SK-N-DZ (cell line): Measurements from ENCODE around the gene CHST9. TPM values are rescaled to one million over a fixed set of nuclear protein-coding genes. Genes with fewer than 3 reads are reported as not detected.
"Not testable (repeated sequence)": the region's sequence is repeated elsewhere in the genome, so short reads cannot be mapped to it uniquely, and the experiment has no call there.

Experiments used
- DNase-seq: peaks from one replicate; pipeline ENCODE4 v3.0.0-alpha.2; 2015; ENCODE audit warnings: low spot score
- polyA plus RNA-seq, 2 experiments: library from polyadenylated mRNA; depleted of rRNA; stranded (reverse); fragments of >200 nt; gene quantifications; 2 replicates each; pipeline ENCODE4 v1.2.3, GENCODE V29; 2014

CHST9 gene, protein sequence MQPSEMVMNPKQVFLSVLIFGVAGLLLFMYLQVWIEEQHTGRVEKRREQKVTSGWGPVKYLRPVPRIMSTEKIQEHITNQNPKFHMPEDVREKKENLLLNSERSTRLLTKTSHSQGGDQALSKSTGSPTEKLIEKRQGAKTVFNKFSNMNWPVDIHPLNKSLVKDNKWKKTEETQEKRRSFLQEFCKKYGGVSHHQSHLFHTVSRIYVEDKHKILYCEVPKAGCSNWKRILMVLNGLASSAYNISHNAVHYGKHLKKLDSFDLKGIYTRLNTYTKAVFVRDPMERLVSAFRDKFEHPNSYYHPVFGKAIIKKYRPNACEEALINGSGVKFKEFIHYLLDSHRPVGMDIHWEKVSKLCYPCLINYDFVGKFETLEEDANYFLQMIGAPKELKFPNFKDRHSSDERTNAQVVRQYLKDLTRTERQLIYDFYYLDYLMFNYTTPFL
- polyA plus RNA-seq (2014; cell fraction: cytosol; rRNA removed): 3.3 and 5.8 TPM in 2 replicates
- 0.45 and 2.6 TPM in 2 replicates for polyA plus RNA-seq (2014; cell fraction: nucleus; rRNA removed)

- DNase-seq: peak; percentile 10
Observed at GRCh38 chr18:27185025-27185763, at the start of gene CHST9. TSS of gene CHST9 (minus strand) at chr18:27185308. CDS start at chr18:27142809, 42,499 bp downstream.

GRCh38 chr18:27232355-27232754 is 47.2 kb upstream of the CHST9 start:
- not testable (repeated sequence) for DNase-seq

GRCh38 chr18:27231671-27232070 is 46.6 kb upstream of the CHST9 start:
- not testable (repeated sequence) for DNase-seq

DNA sequence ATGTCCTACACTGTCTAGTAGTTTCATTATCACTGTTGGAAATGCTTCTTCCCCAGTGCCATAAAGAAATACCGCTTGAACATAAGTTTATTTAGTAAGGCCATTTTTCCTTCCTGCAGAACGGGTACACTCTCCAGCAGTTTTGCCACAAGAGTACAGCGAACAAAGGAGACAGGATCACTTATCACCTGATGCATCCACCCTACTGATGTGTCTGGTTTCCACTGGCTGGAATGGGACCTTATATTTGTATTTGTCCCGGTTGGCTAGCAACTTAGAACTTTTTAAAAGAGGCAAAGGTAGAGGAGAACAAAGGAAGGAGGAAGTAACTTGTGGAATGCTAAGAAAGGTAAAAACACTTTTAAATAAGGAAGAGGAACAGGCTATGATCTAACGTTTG is 46.1 kb upstream of the CHST9 start:
- not testable (repeated sequence) for DNase-seq

- DNase-seq: no peak
Observed at GRCh38 chr18:27227721-27228120, 42.6 kb upstream of the CHST9 start.

GRCh38 chr18:27226556-27227075 is 41.5 kb upstream of the CHST9 start:
- no peak for DNase-seq

DNA sequence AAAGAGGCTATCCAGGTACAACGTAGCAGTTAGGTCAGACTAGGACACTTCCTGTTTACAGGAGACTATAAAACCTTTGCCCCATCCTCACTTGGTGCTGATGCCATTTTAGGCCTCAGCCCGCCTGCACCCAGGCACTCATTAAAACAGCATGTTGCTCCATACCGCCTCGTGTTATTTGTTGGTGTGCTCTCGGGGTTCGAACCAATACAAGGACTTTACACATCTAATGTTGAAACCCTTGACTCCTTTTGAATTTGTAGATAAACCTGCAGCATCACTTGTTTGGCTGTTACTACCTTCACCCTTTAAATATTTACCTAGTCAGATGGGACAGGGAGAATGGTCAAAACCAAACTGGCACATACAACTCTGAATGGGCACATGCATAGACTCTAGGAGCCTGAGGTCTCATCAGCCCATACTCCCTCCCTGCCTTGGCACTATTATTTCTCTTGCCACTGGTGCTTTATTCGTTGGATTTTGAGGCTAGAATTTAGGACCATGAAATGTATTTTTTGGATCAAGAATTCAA is 40.9 kb upstream of the CHST9 start:
- no peak for DNase-seq

DNA sequence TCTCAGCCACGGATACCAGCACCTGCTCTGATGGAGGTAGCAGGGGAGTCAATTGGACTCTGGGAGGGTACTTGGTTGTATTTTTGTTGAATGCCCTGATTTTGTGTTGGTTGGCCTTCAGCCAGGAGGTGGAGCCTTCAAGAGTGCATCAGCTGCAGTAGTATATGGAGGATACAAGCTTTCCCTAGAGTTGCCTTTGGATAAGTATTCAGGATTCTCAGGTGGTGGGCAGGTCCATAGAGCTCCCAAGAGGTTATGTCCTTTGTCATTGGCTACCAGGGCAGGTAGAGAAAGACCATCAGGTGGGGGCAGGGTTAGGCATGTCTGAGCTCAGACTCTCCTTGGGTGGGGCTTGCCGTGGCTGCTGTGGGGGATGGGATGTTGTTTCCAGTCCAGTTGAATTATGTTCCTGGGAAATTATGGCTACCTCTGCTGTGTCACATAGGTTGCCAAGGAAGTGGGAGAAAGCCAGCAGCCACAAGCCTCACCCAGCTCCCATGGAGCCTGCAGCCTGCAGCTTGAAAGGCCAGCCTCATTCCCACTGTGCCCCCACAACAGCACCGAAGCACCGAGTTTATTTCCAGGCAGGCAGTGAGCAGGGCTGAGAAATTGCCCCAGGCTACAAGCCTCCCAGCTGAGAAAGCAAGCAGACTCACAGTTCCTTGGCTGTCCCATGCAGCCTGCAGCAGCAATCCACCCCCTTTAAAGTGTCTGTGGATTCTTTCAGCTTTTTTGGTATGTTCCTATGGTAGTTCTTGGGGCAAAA is 38.6 kb upstream of the CHST9 start:
- no peak for DNase-seq

DNA sequence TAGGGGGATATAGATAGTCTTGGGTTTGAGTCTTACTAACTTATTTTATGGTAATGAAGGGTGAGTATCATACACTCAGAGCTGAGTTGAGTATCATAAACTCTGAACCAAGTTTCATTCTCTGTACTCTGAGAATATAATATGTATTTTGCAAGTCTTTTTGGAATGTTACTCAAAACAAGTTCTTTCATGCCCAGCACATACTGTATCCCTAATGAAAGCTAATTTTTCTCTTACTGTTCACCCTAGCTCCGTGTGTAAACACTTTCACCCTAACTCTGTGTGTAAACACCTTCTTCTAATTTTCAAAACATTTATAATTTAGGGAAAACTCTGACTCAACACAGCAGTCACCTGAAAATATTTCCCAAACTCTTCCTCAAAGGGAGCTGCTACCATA is 29.7 kb upstream of the CHST9 start:
- DNase-seq: no peak

DNA sequence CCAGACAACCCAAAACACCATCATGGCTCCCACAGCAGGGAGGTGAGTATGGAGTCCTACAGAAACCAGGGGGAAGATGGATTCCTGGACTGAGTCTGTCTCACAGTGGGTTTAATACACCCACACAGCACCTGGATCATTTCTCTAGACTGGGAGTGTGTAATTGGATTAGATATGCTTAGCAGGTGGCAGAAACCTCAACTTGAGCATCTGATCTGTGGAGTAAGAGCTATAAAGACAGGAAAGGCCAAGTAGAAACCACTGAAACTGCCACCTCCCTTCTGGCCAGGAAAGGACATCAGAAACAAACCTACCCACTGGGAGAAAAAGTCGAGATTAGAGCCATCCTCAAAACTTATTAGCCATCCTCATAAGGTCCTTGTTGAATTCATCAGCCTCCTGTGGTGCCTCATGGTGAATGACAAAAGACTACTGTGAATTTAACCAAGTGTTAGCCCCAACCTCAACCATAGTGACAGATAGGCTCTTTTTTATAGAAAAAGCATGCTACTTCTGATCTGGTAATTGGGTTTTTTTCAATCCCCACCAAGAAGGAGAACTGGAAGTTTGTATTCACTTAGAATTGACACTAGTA is 28.1 kb upstream of the CHST9 start:
- peak; percentile 32 for DNase-seq

DNA sequence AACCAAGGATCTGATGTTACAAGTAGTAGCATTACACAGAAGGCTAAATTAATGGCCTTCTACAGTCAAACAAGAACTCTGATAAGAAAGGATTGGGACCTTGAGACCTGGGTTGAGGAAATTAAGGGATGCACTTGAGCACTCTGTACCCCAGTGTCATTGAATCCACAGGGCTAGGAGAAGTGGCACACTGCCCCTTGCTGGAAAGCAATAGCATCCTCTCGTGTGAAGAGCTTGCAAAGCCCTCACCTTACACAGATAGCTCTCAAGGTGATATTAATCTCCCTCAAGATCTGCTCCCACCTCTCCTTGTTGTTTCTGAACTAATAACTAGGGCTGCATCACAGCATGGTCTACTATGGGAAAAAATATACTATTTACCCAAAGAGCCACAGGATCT is 26.5 kb upstream of the CHST9 start:
- no peak for DNase-seq

DNA sequence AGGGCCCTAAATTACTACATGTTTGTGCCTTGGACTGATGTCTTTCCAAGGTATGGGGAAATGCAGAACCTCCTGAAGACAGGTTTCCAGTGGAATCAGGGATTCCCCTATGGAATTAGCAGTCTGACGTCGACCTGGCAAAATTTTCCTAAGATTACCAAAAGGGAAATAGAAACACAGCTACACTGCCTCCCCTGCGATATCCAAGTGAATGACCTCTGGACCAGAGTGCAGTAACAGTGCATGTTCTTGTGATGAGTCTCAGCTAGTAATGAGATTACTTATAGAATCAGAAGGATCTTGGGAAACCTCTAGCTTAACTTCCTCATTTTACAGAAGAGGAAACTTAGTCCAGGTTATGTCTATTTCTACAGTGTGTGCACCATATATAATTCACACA is 21.3 kb upstream of the CHST9 start:
- DNase-seq: no peak

DNA sequence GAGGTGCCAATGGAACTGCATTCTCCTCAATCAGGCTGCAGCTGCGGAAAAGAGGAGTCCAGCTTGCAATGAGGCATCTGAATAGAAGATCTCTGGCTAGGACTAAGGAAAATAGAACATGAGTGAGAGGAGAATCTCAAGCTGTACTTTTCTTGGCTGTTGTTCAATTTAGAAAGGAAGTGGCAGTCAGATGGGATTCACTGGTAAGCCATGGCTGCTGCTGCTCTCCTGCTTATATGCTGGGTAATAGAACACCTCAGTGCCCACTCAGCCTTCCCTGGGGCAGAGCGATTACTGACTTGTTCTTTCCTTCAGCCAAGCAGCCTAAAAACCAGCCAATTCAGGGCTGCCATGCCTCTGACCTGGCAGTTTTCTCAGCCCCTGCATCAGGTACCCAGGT is 17.6 kb upstream of the CHST9 start:
- no peak for DNase-seq

GRCh38 chr18:27198036-27198435 is 12.9 kb upstream of the CHST9 start:
- DNase-seq: no peak

- DNase-seq: no peak
Observed at GRCh38 chr18:27188309-27188708, 3.2 kb upstream of the CHST9 start.

DNA sequence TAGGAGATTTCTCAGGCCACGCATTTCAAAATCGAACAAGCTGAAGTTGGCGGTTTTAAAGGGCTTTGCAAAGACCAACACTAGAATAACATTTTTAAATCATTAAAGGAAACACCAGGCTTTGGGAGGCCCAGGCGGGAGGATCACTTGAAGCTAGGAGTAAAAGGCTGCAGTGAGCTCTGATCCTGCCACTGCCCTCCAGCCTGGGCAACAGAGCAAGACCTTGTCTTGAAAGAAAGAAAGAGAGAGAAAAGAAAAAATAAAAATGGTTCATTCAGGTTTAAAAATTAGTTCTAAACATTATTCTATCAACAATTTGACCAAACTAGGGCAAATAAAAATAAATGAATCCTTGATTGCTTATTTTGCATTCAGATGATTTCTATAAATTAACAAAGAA is 789 bp upstream of the CHST9 start:
- no peak for DNase-seq

- no peak for DNase-seq
Observed at GRCh38 chr18:27184115-27185024, 738 bp downstream of the CHST9 start.

DNA sequence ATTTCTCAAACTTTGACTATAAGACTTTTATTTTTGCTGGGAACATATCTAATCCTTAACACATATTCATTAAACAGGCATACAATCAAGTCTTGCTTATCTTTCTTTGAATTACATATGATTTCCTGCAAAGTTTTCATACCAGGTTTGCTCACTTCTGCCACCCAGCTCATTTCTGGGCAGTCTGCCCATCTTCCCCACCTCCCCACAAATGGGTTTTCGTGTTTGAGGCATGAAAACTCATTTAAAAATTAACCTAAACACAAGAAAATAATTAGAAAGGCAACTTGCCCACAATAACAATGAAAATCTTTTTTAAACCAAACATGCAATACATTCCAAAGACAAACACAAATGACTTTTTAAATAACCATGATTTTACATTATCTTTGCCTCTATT is 3.4 kb downstream of the CHST9 start:
- no peak for DNase-seq

- no peak for DNase-seq
Observed at GRCh38 chr18:27178424-27178823, 6.7 kb downstream of the CHST9 start.

DNA sequence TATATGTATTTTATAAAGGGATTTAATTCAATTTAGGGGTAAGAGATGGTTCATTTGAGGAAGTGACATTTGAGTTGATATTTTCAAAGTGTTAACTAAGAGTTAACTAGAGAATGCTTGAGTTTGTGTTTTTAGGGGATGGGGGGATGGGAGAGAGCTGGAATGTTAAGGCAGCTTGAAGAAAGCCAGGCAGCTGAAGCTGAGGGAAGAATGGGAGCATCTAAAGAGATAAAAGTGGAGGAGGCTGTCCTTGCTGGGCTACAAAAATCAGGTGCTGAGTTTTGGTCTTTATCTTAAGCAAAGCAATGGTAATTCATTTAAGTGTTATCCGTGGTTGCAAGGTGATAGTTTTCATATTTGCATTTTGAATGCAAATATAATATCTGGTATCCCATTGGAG is 9.2 kb downstream of the CHST9 start:
- DNase-seq: no peak
